T-helper 2 cell treated with Interferon-gamma antibody and Interleukin-4, amounts not matched to agents 5 μg/mL and 100 μg/mL, for 36 hours (primary cell): Measurements from ENCODE around the gene THAP7.
A peak's percentile ranks its signal among the peaks of the same experiment; 100 is the strongest.

Source experiments
- DNase-seq: peaks from one replicate; pipeline ENCODE4 v3.0.0; 2021; ENCODE audit warnings: low spot score
- H3K27ac Mint-ChIP-seq: one replicate; pipeline ENCODE4 v1.8.0; 2021; ENCODE audit warnings: mild to moderate bottlenecking, mixed read lengths
- H3K27me3 Mint-ChIP-seq: one replicate; pipeline ENCODE4 v1.8.0; 2021; ENCODE audit warnings: low read depth, mixed read lengths
- H3K36me3 Mint-ChIP-seq: one replicate; pipeline ENCODE4 v1.8.0; 2021; ENCODE audit warnings: low read depth, mixed read lengths
- H3K4me1 Mint-ChIP-seq: one replicate; pipeline ENCODE4 v1.8.0; 2021; ENCODE audit warnings: low read depth, mixed read lengths
- H3K4me3 Mint-ChIP-seq: one replicate; pipeline ENCODE4 v1.8.0; 2022; ENCODE audit warnings: mild to moderate bottlenecking, moderate library complexity, mixed read lengths
- H3K9me3 Mint-ChIP-seq: one replicate; pipeline ENCODE4 v1.8.0; 2021; ENCODE audit warnings: mixed read lengths

The THAP7 gene

GRCh38 chr22:21038405-21038804 is 36.5 kb upstream of the THAP7 start:
- Mint-ChIP-seq H3K27me3 (peaks cover 27% of the 10 kb centered on the region), H3K4me1 (peaks cover 2% of the 10 kb centered on the region), H3K4me3 (no peak overlapping the region), H3K27ac (no peak overlapping the region), H3K36me3 (no peaks in the 10 kb centered on the region), H3K9me3 (no peaks in the 10 kb centered on the region)
- DNase-seq, result no peak

DNA sequence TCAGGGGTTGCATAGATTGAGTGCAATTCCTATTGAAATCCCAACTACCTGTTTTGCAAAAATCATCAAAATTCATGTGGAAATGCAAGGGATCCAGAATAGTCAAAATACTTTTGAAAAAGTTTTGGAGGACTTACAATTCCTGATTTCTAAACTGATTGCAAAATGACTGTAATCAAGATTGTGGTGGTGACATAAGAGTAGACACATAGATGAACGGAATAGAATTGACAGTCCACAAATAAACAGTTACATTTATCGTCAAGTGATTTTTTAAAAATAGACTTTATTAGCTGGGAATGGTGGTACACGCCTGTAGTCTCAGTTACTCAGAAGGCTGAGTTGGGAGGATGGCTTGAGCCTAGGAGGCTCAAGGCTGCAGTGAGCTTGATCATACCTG is 33.1 kb upstream of the THAP7 start:
- no peaks in the 10 kb centered on the region for H3K9me3 Mint-ChIP-seq
- H3K36me3 Mint-ChIP-seq, result no peaks in the 10 kb centered on the region
- H3K27ac Mint-ChIP-seq, result no peak overlapping the region
- no peaks in the 10 kb centered on the region for H3K4me1 Mint-ChIP-seq
- H3K27me3 Mint-ChIP-seq, result peaks cover 40% of the 10 kb centered on the region
- H3K4me3 Mint-ChIP-seq, result no peak overlapping the region
- no peak for DNase-seq

- no peak for DNase-seq
- no peaks in the 10 kb centered on the region for H3K9me3 Mint-ChIP-seq
- H3K4me1 Mint-ChIP-seq, result no peaks in the 10 kb centered on the region
- H3K4me3 Mint-ChIP-seq, result no peak overlapping the region
- no peak overlapping the region for H3K27ac Mint-ChIP-seq
- H3K27me3 Mint-ChIP-seq, result peaks cover 40% of the 10 kb centered on the region
- no peaks in the 10 kb centered on the region for H3K36me3 Mint-ChIP-seq
Observed at GRCh38 chr22:21033895-21034294, 32.0 kb upstream of the THAP7 start.

- Mint-ChIP-seq H3K27ac (no peak overlapping the region), H3K4me3 (no peak overlapping the region), H3K27me3 (peaks cover 36% of the 10 kb centered on the region), H3K4me1 (no peaks in the 10 kb centered on the region), H3K36me3 (no peaks in the 10 kb centered on the region), H3K9me3 (no peaks in the 10 kb centered on the region)
- DNase-seq, result no peak
Observed at GRCh38 chr22:21032868-21033688, 31.2 kb upstream of the THAP7 start.

- H3K36me3 Mint-ChIP-seq, result no peaks in the 10 kb centered on the region
- H3K27ac Mint-ChIP-seq, result no peak within 1 kb of the TSS
- no peak for DNase-seq
- H3K4me1 Mint-ChIP-seq, result no peaks in the 10 kb centered on the region
- no peak within 1 kb of the TSS for H3K4me3 Mint-ChIP-seq
- no peaks in the 10 kb centered on the region for H3K9me3 Mint-ChIP-seq
- H3K27me3 Mint-ChIP-seq, result peaks cover 33% of the 10 kb centered on the region
Observed at GRCh38 chr22:21032037-21032867, 30.3 kb upstream of the THAP7 start, which contains the start of gene SLC7A4. Gene SLC7A4, minus strand, starts transcription at chr22:21032561. Its CDS starts 749 bp downstream, at chr22:21031812.

DNA sequence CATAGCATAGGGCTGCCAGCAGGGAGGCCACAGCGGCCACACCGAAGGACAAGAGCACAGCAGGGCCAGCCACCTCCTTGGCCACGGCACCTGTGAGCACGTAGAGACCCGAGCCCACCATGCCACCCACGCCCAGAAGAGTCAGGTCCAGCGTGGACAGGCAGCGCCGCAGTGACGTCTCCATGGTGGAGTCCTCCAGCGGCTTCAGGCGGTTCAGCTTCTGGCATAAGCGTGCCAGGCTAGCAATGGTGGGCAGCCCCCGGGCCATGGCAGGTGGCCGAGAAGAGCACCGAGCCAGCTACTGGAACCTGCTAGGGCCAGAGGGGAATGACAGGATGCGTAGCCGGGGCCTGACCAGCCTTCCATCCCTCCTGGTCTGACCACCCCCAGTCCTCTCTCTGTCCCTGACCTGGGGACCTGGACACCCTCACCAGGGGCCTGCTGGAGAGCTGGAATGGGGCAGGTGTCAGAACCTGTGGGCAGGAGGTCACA is 29.7 kb upstream of the THAP7 start:
- Mint-ChIP-seq H3K27ac (no peak overlapping the region), H3K4me1 (no peaks in the 10 kb centered on the region), H3K4me3 (no peak overlapping the region), H3K27me3 (peaks cover 32% of the 10 kb centered on the region), H3K9me3 (no peaks in the 10 kb centered on the region), H3K36me3 (no peaks in the 10 kb centered on the region)
- DNase-seq, result no peak

DNA sequence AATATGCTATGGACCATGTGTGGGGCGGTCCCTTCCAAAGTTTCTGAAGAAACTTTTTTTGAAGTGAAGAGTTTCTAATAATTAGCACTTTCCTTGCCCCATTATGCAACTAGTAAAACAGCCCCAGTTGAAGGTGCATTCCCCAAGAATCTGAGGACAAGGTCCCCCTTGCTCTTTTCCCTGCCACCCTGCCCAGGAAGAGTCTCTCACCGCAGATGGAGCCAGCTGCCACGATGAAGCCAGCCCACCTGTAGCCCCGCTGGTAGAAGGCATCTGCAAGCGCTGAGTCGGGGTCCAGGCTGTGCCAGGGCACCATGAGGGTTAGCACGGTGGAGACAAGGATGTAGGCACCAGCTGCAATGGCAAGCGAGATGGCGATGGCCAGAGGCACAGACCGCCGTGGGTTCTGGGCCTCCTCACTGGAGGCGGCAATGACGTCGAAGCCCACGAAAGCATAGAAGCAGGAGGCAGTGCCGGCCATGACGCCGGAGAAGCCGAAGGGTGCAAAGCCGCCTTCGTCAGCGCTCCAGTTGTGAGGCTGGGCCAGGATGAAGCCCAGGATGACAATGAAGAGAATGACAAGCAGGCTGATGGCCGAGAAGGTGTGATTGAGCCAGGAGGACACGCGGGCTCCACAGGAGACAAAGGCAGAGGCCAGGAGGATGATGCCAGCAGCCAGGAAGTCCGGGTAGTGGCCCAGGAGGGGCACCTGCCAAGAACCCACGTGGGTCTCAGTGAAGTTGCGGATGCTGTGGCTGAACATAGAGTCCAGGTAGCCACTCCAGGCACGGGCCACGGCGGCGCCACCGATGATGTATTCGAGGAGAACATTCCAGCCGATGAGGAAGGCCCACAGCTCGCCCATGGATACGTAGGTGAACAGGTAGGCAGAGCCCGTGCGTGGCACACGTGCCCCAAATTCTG is 29.0 kb upstream of the THAP7 start:
- H3K27me3 Mint-ChIP-seq, result peaks cover 32% of the 10 kb centered on the region
- H3K4me1 Mint-ChIP-seq, result no peaks in the 10 kb centered on the region
- H3K4me3 Mint-ChIP-seq, result no peak overlapping the region
- peak overlapping the region; percentile 55 for H3K27ac Mint-ChIP-seq
- H3K9me3 Mint-ChIP-seq, result no peaks in the 10 kb centered on the region
- no peaks in the 10 kb centered on the region for H3K36me3 Mint-ChIP-seq
- no peak for DNase-seq

DNA sequence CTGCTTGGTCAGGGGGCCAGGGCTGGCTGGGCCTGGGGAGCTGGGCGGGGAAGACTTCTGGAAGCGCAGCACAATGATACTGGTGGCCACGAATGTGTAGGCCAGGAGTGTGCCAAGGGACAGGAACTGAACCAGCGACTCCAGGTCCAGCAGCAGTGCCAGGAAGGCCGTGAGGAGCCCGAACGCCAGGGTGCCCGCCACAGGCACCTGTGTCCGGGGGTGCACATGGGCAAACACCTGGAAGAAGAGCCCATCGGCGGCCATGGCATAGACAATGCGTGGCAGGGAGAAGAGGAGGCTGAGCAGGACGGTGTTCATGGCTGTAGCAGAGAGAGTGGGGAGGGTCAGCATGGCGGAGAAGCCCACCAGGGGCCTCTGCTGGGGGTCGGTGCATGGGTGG is 28.1 kb upstream of the THAP7 start:
- H3K9me3 Mint-ChIP-seq, result no peaks in the 10 kb centered on the region
- H3K27ac Mint-ChIP-seq, result no peak overlapping the region
- no peak for DNase-seq
- peaks cover 29% of the 10 kb centered on the region for H3K27me3 Mint-ChIP-seq
- H3K36me3 Mint-ChIP-seq, result no peaks in the 10 kb centered on the region
- no peak overlapping the region for H3K4me3 Mint-ChIP-seq
- H3K4me1 Mint-ChIP-seq, result peaks cover 7% of the 10 kb centered on the region

DNA sequence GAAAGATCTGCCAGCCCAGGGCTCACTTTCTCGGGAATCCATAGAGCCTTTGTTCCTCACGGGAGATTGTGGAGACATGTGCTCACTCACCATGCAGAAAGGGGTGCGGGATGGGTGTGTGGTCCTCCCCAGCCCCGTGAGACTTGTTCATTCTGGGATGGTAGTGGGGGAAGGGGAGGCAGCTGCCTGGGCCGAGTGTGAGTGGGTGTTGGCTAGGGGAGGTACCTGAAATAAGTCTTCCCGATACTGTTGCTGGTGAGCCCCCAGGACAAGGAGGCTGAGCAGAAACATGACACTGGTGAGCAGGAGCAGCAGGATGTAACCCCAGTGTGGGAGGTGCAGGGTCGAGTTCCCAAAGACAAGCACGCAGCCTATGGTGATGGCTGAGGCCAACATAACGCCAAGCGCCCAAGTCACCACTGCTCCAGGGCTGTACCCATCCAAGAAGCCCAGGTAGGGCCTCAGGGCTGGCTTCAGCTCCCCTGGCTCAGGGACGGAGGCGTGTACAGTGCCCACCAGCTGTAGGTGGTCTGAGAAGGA is 27.6 kb upstream of the THAP7 start:
- Mint-ChIP-seq H3K4me3 (no peak overlapping the region), H3K9me3 (no peaks in the 10 kb centered on the region), H3K27me3 (peaks cover 25% of the 10 kb centered on the region), H3K27ac (no peak overlapping the region), H3K36me3 (no peaks in the 10 kb centered on the region), H3K4me1 (peaks cover 8% of the 10 kb centered on the region)
- no peak for DNase-seq

DNA sequence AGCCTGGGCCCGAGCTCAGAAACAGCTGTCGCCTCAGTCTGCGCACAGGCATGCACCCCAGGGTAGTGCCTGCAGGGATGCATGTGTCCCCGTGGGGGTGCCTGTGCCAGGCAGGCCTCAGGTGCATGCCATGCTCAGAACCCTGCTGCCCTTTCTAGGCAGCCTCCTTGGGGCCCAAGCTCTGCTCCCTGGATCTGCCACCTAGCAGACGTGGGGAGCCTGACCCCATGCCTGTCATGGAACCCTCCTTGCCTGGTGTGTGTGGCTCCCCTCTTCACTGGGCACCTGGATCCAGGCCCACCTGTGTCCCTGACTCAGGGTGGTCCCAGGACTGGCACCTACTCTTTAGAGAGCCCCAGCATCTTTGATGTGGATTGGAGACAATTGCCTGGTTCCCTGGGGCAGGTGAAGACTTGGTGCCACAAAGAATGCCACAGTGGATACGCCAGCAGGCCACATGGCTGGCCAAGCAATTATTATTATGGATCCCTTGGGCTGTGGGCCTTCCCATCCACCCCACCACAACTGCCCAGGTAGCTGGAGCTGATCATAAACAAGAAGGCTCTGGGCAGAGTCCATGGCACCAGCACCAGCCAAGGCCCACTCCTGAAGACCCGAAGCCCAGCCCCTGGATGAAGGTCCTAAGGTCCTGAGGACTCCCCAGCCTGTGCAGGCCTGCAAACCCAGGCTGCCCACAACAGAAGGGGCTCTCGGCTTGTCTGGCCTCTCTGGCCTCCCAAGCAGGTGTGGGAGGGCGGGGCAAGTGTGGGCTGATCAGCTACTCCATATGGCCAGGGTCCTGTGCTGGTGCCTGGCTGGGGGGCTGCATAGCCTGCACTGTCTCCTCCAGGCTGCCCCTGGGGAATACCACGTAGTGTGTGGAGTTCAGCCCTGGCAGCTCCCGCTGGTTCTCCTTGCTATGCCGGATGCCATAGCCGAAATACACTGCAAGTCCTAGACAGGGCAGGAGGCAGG is 26.6 kb upstream of the THAP7 start:
- H3K4me1 Mint-ChIP-seq, result peaks cover 8% of the 10 kb centered on the region
- no peak overlapping the region for H3K27ac Mint-ChIP-seq
- H3K27me3 Mint-ChIP-seq, result peaks cover 17% of the 10 kb centered on the region
- H3K36me3 Mint-ChIP-seq, result no peaks in the 10 kb centered on the region
- no peaks in the 10 kb centered on the region for H3K9me3 Mint-ChIP-seq
- H3K4me3 Mint-ChIP-seq, result no peak overlapping the region
- DNase-seq, result no peak

DNA sequence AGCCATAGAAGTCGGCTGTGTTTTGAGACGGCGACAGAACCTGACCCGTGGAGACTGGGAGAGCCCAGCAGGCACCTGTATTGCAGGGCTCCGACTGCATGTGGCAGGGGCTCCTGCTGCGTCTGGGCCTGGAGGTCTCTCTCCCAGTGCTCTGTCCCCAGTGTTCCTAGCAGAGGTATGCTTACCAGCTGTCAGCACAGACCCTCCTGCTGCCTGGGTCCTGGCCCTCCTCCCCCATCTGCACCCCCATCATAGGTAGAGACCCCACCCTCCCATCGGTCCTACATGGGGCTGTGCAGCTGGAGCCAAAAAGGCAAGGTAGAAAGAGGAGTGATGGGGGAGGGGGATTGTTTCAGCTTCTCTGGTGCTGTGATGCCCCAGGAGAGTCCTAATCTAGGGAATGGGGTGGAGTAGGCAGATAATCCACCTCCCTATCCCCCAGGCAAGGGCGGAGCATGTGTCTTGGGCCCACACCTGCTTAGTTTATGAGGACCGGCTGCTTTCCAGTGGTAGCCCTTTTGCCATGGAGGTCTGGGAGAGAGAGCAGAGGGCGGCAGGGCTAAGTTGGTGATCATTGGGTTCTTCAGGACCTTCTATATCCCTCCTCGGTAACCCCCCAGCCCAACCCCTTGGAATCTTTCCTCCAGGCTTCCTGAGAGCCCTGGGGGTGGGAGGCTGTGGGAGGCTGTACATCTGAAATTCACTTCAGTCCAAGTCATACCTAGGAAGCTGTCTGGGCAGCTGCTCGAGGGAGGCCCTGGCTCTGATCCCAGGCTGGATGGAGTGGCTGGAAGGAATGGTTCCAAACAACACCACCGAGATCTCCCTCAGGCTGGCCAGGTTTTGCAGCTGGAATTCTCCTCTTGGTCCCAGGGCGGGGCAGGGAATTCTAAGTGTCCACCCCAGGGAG is 25.1 kb upstream of the THAP7 start:
- peaks cover 10% of the 10 kb centered on the region for H3K27me3 Mint-ChIP-seq

More for the DNA sequence above, 25.1 kb upstream of the THAP7 start:
- H3K27ac Mint-ChIP-seq, result no peak overlapping the region
- no peaks in the 10 kb centered on the region for H3K9me3 Mint-ChIP-seq
- peaks cover 8% of the 10 kb centered on the region for H3K4me1 Mint-ChIP-seq
- no peaks in the 10 kb centered on the region for H3K36me3 Mint-ChIP-seq
- no peak overlapping the region for H3K4me3 Mint-ChIP-seq
- no peak for DNase-seq
